Breast epithelium (tissue), 3 donors: ENCODE data around the gene PSORS1C1.

Experiments
- POLR2AphosphoS5 ChIP-seq, 3 donors: sonication (generic); formaldehyde crosslinking; IDR thresholded peaks; one replicate each; pipeline ENCODE4 v1.6.1; 2017; ENCODE audit warnings: antibody characterized with exemption in 3 of 3
- TF ChIP-seq, protein P1 (sequence below), 3 donors: fragments of 450-650 bp; IDR thresholded peaks; one replicate each; pipeline ENCODE4 v1.5.1; 2016 to 2017; ENCODE audit warnings: antibody characterized with exemption in 3 of 3, mild to moderate bottlenecking in 3 of 3, moderate library complexity in 3 of 3

DNA sequence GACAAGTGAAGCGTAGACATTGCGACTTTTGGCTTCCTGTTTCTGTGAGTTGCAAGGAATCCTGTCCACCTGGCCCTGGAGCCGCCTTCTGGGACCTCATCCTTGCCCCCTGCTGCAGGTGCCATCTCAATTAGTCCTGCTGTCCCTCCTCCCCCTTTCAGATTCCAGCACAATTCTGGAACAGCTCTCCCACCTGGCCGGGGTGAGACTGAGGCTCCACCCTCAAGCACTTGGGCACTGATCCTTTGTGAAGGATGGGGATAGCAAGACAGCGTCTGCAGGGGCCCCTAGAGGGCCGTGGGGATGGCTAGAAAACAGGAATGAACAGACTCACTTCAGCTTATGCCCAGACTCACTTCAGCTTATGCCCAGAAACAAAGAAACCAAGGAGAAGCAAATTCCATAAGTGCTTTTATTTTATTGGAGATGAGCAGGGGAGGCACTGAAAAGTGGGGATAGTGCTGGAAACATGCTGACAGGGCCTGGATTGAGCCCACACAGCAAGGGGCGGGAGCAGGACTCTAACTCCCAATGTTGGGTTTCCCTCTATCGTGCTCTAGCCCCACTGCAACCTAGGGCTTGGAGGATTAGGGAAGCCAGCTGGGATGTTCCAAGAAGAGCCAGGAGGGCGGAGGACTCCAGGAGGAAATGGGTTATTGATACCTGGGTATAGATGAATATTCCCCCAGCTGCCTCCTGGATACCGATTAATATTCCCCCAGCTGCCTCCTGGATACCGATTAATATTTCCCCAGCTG lies 3.6 kb upstream of the PSORS1C1 start:
- TF ChIP-seq, protein P1, sequence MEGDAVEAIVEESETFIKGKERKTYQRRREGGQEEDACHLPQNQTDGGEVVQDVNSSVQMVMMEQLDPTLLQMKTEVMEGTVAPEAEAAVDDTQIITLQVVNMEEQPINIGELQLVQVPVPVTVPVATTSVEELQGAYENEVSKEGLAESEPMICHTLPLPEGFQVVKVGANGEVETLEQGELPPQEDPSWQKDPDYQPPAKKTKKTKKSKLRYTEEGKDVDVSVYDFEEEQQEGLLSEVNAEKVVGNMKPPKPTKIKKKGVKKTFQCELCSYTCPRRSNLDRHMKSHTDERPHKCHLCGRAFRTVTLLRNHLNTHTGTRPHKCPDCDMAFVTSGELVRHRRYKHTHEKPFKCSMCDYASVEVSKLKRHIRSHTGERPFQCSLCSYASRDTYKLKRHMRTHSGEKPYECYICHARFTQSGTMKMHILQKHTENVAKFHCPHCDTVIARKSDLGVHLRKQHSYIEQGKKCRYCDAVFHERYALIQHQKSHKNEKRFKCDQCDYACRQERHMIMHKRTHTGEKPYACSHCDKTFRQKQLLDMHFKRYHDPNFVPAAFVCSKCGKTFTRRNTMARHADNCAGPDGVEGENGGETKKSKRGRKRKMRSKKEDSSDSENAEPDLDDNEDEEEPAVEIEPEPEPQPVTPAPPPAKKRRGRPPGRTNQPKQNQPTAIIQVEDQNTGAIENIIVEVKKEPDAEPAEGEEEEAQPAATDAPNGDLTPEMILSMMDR (IDR thresholded peaks at IDR 0.05): no peak
- no peak for TF ChIP-seq POLR2AphosphoS5 (IDR thresholded peaks at IDR 0.05)
